NAMALWA (cell line): ENCODE results near the gene EFNA1.
"Not testable (repeated sequence)": the region's sequence is repeated elsewhere in the genome, so short reads cannot be mapped to it uniquely, and the experiment has no call there.

Source experiments
- DNase-seq: peaks from one replicate; pipeline ENCODE4 v3.0.0-alpha.2; 2015; ENCODE audit warnings: low spot score

Gene EFNA1

DNA sequence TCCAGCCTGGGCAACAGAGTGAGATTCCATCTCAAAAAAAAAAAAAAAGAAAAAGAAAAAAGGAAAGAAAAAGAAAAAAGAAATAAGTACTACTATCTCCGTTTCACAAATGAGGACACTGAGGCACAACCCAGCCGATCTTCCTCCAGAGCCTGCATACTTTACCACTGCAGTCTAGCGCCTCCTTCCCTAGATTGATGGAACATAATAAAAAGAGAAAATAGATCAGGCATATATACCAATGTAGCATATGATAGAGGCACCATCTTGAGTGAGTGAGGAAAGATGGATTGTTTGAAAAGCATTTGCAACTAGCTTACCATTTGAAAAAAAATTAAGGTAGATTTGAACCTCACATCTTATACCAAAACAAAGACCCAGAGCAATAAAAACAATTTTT, 17.8 kb downstream of the EFNA1 start:
- no peak for DNase-seq

DNA sequence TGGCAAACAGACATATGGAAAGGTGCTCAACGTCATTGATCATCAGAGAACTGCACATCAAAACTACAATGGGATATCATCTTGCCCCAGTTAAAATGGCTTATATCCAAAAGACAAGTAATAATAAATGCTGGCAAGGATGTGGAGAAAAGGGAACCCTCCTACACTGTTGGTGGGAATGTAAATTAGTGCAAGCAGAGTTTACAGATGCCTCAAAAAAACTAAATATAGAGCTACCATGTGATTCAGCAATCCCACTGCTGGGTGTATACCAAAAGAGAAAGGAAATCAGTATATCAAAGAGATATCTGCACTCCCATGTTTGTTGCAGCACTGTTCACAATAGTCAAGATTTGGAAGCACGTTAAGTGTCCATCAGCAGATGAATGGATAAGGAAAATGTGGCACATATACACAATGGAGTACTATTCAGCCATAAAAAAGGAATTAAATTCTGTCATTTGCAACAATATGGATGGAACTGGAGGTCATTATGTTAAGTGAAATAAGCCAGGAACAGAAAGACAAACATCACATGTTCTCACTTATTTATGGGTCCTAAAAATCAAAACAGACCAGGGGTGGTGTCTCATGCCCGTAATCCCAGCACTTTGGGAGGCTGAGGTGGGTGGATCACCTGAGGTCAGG, 28.4 kb downstream of the EFNA1 start:
- DNase-seq: not testable (repeated sequence)

DNA sequence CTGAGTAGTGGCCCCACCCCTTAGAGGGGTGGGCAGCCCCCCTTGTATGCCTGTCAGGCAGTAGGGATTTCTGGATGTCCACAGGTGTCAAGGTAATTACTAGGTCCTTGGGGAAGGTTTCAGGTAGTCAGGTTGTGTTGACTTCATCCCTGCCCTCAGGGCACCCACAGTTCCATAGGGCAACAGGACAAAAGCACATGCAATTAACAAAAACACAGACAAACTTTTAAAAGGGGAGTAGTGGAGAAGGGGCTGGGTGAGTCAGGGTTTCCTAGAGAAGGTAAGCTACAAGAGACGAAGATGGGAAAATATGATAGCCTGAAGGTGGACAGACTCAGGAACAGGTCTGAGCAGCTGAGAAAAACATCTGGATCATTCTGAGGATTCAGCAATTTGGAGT, 31.3 kb downstream of the EFNA1 start:
- no peak for DNase-seq

DNA sequence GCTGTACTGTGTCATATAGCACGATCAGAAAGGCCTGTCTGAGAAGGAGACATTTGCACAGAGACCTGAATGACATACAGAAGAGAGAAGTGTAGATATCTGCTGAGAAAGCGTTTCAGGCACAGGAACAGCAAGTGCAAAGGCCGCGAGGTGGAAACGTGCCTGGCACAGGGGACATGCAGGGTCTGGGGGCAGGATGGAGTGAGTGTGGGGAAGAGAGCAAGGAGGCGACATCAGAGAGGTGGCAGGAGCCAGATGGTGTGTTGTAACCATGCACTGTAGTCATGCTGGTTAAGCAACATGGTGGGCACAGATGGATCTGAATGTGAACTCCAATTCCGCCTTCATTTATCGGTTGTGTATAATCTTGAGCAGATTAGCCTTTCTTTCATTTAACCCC, 32.5 kb downstream of the EFNA1 start:
- DNase-seq: no peak

DNA sequence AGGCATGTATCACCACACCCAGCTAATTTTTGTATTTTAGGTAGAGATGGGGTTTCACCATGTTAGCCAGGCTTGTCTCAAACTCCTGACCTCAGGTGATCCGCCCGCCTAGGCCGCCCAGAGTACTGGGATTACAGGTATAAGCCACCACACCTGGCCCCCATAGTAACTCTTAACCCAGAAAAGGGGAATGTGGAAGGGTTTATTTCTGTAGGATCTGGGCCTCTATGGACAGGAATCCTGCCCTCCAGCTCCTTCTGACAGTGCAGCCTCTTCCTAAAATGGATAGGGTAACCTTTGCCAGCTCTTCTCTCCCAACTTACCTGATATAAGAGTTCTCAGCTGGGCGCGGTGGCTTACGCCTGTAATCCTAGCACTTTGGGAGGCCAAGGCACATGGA, 35.0 kb downstream of the EFNA1 start:
- DNase-seq: not testable (repeated sequence)

DNA sequence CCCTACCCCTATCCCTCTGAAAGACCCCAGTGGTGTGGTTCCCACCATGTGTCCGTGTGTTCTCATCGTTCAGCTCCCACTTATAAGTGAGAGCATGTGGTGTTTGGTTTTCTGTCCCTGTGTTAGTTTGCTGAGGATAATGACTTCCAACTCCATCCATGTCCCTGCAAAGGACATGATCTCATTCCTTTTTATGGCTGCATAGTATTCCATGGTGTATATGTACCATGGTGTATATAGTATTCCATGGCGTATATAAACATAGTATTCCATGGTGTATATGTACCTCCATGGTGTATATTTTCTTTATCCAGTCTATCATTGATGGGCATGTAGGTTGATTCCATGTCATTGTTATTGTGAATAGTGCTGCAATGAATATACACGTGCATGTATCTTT, 36.1 kb downstream of the EFNA1 start:
- DNase-seq: not testable (repeated sequence)

DNA sequence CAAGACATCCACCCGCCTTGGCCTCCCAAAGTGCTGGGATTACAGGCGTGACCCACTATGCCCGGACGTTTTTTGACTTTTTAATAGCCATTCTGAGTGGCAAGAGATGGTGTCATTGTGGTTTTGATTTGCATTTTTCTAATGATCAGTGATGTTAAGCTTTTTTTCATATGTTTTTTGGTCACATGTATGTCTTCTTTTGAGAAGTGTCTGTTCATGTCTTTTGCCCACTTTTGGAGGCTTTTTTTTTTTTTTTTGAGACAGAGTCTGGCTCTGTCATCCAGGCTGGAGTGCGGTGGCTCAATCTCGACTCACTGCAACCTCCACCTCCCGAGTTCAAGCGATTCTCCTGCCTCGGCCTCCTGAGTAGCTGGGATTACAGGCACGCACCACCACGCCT, 36.9 kb downstream of the EFNA1 start:
- peak; percentile 36 for DNase-seq

DNA sequence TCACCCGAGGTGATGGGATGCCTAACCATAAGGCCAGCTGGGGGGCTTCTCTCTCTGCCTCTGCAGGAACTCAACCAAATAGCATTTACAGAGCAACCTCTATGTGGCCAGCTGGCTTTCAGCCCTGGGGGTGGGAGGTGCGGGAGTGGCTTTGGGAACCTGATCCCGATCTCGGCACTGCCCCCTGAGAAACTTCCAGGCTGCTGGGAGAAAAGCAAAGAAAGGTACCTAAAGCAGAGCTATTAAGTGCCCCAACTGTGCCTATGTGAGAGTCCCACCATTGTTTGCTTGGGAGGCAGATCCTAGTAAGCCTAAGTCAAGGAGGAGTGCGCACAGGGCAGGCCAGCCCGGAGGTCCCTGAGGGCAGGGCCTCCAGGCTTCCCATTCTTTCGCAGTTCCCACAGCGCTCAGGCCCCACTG, 38.4 kb downstream of the EFNA1 start:
- no peak for DNase-seq

DNA sequence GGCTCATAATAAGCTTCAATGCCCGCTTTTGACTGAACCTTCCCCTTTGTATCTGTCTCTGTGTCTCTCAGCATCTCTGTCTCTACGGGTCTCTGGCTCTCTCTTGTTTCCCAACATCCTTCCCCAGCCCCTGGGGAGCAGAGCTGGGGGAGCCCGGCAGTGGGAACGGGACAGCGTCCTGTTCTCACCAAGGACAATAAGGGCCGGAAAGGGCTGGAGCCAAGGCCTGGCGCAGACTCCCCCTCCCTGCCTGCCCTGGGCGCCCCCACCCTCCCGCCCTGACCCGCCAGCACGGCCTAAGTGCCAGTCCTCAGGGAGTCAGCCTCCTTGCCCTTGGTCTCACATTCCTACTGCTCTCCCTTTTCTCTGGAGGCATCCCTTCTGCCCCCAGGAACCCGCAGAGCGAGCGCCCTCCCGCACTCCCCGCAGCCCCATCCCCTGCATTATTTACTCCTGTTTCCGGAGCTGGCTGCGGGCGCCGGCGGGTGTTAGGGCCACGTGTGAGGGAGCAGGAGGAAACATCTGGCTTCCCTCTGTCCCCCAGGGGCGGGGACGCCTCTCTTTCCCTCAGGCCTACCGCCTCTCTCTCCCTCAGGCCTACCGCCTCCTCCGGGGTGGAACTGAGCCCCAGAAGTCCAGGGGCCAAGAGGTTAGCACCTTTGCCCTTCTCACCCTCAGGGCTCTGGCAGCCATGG, 38.9 kb downstream of the EFNA1 start:
- DNase-seq: peak; percentile 84

DNA sequence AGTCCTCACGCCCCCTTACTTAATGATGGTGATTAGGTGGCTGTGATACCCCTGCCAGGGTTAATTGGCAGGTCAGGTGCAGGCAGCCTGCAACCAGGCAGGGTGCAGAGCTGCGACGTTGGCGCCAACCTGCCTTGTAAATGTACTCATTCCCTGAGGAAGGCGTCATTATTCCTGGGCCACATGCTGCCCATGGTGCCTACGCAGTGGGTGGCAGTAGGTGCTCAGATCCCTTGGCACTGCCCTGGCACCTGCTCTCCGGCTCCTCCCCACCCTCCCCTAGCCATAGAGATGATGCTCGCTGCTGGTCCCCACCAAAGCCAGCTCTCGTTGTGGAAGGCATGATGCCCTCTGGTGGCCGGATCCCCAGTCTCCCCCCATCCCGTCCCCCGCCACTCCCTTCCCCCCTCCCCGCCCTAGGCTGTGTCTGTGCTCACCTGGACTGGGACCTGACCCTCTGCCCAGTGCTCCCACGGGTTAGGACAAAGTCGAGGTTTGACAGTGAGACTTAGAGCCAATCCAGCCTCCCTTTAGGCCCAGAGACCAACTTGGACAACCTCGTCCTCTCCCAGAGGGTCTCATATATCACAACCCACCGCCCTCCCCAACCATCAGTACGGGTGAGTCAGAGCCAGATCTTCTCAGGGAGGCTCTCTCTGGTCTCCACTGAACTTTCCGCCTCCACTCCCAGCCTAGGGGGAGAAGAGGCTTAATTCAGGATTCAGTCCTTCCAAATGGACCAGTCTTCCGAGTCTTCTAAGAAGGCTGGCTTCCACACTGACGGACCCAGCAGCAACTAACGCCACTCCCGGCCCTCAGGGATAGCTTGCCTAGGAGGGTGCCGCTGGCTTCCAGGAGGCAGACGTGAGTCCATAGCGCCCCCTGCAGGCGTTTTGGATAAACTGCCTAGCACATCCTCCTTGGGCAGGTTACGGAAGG, 39.8 kb downstream of the EFNA1 start:
- DNase-seq: peak; percentile 96

DNA sequence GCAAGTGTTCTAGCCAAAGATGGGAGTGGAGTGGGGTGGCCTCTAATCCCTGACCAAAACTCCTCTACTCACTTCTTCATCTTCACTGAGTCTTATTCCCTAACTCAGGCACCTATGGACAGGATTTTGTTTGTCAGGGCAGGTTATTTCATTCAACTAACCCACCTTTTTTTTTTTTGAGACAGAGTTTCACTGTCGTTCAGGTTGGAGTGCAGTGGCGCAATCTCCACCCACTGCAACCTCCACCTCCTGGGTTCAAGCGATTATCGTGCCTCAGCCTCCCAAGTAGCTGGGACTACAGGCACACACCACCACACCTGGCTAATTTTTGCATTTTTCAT, 40.4 kb downstream of the EFNA1 start:
- not testable (repeated sequence) for DNase-seq

DNA sequence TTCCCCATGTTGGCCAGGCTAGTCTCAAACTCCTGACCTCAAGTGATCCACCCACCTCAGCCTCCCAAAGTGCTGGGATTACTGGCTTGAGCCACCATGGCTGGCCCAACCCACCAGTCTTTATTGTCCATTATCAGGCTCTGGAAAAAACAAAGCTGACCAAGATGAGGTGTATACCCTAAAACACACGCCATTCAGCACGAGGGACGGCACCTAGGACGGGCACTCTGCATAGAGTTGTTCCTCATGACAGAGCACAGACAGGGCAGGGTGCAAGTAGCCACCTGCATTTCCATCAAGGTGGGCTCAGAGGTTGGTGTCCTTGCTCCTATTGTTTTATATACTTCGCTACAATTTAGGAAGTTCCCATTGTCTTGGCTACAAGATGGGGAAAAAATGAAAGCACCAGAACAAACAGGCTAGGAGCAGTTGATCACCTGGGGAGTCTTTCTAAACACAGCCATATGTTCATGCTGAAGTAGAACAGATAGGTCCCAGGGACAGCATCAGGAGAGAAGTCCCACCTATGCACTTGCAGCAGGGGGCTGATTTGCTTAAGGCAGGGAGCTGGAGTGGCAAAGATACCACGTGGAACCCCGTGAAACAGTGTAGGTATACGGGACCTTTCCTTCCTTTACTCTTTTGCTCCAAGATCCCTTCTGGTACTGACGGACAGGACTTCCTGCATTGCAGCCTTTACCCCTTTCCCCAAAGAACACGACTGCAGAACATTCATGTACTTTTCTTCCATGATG, 41.0 kb downstream of the EFNA1 start:
- no peak for DNase-seq

DNA sequence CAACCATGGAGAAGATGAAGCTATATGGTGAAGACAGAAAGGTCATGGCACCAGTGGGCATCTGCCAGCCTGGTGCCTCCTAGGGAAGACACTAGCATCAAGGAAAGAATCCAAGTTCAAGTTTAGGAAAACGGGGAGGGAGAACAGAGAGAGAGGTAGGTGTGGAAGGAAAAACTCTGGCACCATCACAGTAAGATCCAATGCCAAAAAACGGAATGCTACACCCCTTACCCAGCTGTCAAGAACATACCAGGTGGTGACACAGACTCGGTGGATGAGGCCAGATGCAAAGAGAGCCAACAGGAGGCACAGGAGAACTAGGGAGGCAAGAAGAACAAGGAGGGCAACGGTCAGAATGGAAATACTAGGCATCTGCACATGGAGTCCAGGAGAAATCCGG, 41.9 kb downstream of the EFNA1 start:
- no peak for DNase-seq

DNA sequence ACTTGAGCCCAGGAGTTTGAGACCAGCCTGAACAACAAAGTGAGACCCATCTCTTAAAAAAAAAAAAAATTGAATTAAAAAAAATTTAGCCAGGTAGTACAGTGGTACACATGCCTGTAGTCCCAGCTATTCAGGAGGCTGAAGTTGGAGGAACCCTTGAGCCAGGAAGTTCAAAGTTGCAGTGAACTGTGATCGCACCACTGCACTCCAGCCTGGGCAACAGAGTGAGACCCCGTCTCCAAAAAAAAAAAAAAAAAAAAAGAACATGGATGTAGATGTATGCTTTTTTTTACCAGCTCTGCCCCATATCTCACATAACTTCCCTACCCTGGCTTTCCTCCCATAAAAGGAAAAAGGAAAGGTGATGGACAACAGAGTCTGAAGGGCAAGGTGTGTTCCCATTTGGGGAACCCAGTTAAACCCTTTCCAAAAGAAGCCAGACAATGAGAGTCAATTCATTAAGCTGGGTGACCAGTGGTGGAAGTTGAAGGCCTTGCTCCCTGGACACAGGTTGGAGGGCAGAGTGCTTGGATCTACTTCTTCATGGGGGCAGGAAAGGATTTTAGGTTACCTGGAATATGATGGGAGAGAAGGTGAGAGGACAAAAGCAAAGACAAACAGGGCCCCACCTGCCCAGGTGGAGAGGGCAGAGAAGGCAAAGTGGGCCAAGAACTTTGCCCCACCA, 42.6 kb downstream of the EFNA1 start:
- no peak for DNase-seq

DNA sequence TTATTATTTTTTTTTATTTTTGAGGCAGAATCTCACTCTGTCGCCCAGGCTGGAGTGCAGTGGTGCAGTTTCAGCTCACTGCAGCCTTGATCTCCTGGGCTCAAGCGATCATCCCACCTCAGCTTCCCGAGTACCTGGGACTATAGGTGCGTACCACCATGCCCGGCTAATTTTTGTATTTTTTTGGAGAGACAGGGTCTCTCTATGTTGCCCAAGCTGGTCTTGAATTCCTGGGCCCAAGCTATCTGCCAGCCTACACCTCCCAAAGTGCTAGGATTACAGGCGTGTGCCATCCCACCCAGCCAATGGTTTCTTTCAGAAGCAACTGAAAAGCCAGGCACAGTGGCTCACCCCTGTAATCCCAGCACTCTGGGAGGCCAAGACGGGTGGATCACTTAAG, 43.1 kb downstream of the EFNA1 start:
- no peak for DNase-seq

DNA sequence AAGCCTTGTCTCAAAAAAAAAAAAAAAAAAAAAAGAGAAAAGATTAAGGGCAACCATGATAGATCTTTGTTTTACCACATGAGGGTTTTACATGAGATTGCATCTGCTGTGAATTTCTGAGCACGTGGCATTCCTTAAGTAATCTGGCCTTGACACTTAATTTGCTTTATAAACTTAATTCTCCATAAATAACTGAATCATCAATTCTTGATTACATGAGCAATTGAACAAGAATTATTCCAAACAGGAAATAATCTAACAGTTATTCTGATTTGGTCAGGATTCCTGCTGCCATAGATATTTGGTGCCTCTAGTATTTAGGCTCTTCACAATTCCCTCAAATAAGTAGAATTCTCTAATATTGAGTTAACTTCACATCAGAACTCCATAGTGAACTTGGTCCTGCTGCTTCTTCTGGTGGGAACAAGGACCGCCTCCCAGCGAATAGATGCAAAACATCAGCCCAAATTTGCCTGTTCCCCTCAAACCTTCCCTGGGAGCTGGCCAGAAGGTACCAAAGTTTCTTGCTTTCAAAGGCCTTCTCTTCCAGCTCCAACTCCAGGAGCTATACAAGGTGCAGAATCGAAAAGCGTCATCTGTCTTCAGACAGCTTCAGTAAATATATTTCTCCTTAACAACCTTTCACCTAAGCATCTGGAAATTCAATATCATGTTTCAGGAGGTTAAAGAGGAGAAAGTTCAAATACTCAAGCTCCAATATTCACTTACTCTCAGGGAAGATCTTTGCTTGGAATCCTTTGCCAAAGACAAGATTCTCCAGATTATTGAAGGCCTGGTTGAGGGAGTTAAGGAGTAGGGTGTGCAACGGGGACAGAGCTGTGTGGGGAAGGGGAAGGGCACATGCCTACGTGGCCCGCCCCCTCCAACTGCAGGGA, 44.4 kb downstream of the EFNA1 start:
- no peak for DNase-seq

DNA sequence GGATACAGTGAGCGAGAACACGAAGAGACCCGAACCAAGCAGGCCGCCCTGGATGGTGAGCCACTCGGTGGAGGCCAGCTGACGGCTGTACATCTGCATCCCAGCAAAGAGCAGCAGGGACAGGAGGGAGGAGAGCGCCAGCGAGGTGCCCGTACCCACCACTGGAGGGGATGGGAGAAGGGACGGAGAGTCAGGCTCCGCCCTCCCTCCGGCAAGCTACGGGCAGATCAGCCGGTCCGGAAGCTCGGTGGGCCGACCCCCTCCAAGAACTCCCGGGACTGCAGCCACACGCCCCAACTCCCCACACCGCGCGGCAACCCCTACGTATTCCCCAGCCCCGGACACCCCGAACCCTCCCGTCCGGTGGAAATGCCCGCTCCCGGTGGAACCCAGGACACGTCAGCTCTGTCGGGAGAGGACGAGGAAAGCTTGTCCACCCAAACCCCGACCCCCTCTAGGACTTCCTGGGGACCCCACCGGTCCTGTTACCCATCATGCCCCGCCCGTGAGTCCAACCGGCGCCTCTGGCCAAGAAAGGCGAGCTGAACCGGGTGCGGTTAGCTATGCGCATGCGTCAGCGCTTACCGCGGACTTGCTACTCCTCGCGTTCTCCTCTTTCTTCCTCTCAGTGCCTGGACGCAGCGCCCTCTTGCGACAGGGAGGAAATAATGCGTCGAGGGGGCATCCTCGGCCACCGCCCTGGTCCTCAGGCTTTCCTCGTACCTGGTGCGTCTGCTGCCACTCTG, 45.2 kb downstream of the EFNA1 start, which contains the start of gene KRTCAP2:
Gene KRTCAP2 (minus strand): TSS at position 573 of the 746 bp plus-strand sequence. CDS start 80 bp downstream, at position 493.
- peak; percentile 99 for DNase-seq

DNA sequence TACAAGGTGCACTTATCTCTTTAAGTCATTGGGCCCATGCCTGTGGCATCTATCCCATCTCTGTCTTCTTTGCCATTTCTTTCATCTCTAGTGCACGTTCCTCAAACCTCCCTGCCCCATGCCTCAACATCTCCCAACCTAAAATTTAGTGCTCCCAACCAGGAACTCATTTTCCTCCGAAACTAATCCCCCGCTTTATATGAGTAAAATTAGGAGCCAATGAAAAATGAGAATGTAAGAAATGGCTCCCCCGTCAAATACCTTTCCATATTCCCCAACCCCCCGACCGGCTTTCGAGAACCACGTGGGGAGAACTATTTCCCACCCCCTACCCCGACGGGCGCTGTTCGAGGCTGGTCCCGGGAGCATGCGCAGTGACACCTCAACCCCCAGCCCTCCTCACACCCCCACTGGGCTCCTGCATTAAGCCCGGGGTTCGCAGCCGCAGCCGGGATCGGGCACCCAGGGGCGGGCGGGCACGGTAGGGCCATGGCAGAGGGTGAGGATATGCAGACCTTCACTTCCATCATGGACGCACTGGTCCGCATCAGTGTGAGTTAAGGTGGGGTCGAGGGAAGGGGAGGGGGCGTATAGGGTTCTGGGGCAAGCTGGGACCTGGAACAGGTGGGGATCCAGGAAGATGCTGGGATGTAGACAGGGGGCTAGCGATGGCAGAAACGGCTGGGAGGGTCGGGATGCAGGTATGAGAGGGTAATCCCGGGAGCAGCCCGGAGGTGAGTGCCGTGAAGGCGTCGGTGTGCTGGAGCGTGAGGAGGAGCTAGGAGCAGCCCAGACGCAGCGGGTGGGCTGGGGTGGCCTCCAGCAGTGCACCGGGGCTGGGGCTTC, 46.0 kb downstream of the EFNA1 start, which contains the start of gene TRIM46:
Gene TRIM46 (plus strand): TSS at position 372 of the 846 bp plus-strand sequence. CDS start 118 bp downstream, at position 490.
- peak; percentile 78 for DNase-seq
